Erythroblast (primary cell): ENCODE measurements around the gene PDE4D.

Source experiments
- GATA1 ChIP-seq: IDR thresholded peaks from 2 replicates; pipeline ENCODE4 v1.6.1; 2011; ENCODE audit warnings: low read depth, mild to moderate bottlenecking, control low read depth, low read length, moderate library complexity
- POLR2A ChIP-seq: IDR thresholded peaks from 2 replicates; pipeline ENCODE4 v1.6.1; 2011; ENCODE audit warnings: mild to moderate bottlenecking, low read length

- TF ChIP-seq POLR2A (no peak), GATA1 (no peak)
Observed at GRCh38 chr5:59823420-59823819, 70.1 kb downstream of the PDE4D start.
